ENCODE data around the gene GRAPL.
"Not testable (repeated sequence)": the region's sequence is repeated elsewhere in the genome, so short reads cannot be mapped to it uniquely, and the experiment has no call there.

GRAPL gene

DNA sequence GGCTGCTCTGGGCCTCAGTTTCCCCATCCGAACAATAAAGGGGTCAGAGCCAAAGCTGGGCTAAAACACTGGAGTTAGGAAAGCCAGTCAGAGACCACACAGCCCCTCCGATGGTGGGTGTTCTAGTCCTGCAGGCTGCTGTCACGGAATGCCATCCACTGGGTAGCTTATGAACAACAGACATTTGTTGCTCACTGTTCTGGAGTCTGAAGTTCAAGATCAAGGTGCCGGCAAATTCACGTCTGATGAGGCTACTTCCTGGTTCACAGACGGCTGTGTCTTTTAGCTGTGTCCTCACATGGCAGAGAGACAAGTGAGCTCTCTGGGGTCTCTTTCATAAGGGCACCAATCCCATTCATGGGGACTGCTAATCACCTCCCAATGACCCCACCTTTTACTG is 9.2 kb downstream of the GRAPL start:
- not testable (repeated sequence) for H3K27ac ChIP-seq (ENCODE audit: low read length, poor library complexity, severe bottlenecking); H3K4me3 ChIP-seq (ENCODE audit: insufficient read depth in 1 of 2, low read depth in 1 of 2, low read length in 2 of 2)

GRCh38 chr17:19137959-19138358 is 10.6 kb downstream of the GRAPL start:
- no CpG with 5 or more reads among the region's 6 CpGs for WGBS
- not testable (repeated sequence) for H2BK120ac ChIP-seq (ENCODE audit: low read depth, low read length); H2BK15ac ChIP-seq (ENCODE audit: low read depth, poor library complexity, severe bottlenecking); H3K4me1 ChIP-seq (ENCODE audit: control insufficient read depth, insufficient read depth, low read depth, low read length); H2BK12ac ChIP-seq (ENCODE audit: low read length in 2 of 2); H4K91ac ChIP-seq (ENCODE audit: low read length); H2AFZ ChIP-seq (ENCODE audit: low read depth, low read length); H3K36me3 ChIP-seq (ENCODE audit: control insufficient read depth in 1 of 2, insufficient read depth in 2 of 2, low read depth in 1 of 2, low read length in 2 of 2); H4K8ac ChIP-seq (ENCODE audit: low read length); H3K79me1 ChIP-seq (replicated peaks; ENCODE audit: low read length, poor library complexity, severe bottlenecking); H2BK5ac ChIP-seq (ENCODE audit: low read depth, low read length, poor library complexity, severe bottlenecking); H3K4me2 ChIP-seq (ENCODE audit: low read length, poor library complexity, severe bottlenecking); H3K14ac ChIP-seq (ENCODE audit: low read length in 2 of 2); H3K27me3 ChIP-seq (ENCODE audit: control insufficient read depth in 1 of 2, insufficient read depth in 1 of 2, low read length in 2 of 2); H3K4me3 ChIP-seq (ENCODE audit: insufficient read depth in 1 of 2, low read depth in 1 of 2, low read length in 2 of 2); H2AK5ac ChIP-seq (ENCODE audit: low read length, severe bottlenecking); H3K9ac ChIP-seq (ENCODE audit: low read length); H3K18ac ChIP-seq (ENCODE audit: low read depth in 1 of 2, low read length in 2 of 2); H3K27ac ChIP-seq (ENCODE audit: low read length, poor library complexity, severe bottlenecking); H3K9me3 ChIP-seq (ENCODE audit: control insufficient read depth, low read length); H3K23ac ChIP-seq (ENCODE audit: low read length in 2 of 2); H3K4ac ChIP-seq (ENCODE audit: low read depth in 1 of 2, low read length in 2 of 2); DNase-seq

More for the DNA sequence above, 9.2 kb downstream of the GRAPL start:
- H3K79me1 ChIP-seq (replicated peaks; ENCODE audit: low read length, poor library complexity, severe bottlenecking); H3K4me1 ChIP-seq (ENCODE audit: control insufficient read depth, insufficient read depth, low read depth, low read length); H3K36me3 ChIP-seq (ENCODE audit: control insufficient read depth in 1 of 2, insufficient read depth in 2 of 2, low read depth in 1 of 2, low read length in 2 of 2); H2BK120ac ChIP-seq (ENCODE audit: low read depth, low read length); H2BK12ac ChIP-seq (ENCODE audit: low read length in 2 of 2); H3K9me3 ChIP-seq (ENCODE audit: control insufficient read depth, low read length); H2BK5ac ChIP-seq (ENCODE audit: low read depth, low read length, poor library complexity, severe bottlenecking); H4K91ac ChIP-seq (ENCODE audit: low read length); H4K8ac ChIP-seq (ENCODE audit: low read length); H3K27me3 ChIP-seq (ENCODE audit: control insufficient read depth in 1 of 2, insufficient read depth in 1 of 2, low read length in 2 of 2); H3K18ac ChIP-seq (ENCODE audit: low read depth in 1 of 2, low read length in 2 of 2); H2AK5ac ChIP-seq (ENCODE audit: low read length, severe bottlenecking); H3K9ac ChIP-seq (ENCODE audit: low read length); H3K14ac ChIP-seq (ENCODE audit: low read length in 2 of 2); H3K23ac ChIP-seq (ENCODE audit: low read length in 2 of 2); H2AFZ ChIP-seq (ENCODE audit: low read depth, low read length); H2BK15ac ChIP-seq (ENCODE audit: low read depth, poor library complexity, severe bottlenecking); DNase-seq; H3K4ac ChIP-seq (ENCODE audit: low read depth in 1 of 2, low read length in 2 of 2); H3K4me2 ChIP-seq (ENCODE audit: low read length, poor library complexity, severe bottlenecking): not testable (repeated sequence)
- WGBS: no CpG with 5 or more reads among the region's 6 CpGs

- WGBS: no CpG with 5 or more reads among the region's 30 CpGs
- H2BK15ac ChIP-seq (ENCODE audit: low read depth, poor library complexity, severe bottlenecking); H3K18ac ChIP-seq (ENCODE audit: low read depth in 1 of 2, low read length in 2 of 2); H3K4ac ChIP-seq (ENCODE audit: low read depth in 1 of 2, low read length in 2 of 2); H3K9me3 ChIP-seq (ENCODE audit: control insufficient read depth, low read length); H4K8ac ChIP-seq (ENCODE audit: low read length); H3K14ac ChIP-seq (ENCODE audit: low read length in 2 of 2); H2BK12ac ChIP-seq (ENCODE audit: low read length in 2 of 2); H2BK5ac ChIP-seq (ENCODE audit: low read depth, low read length, poor library complexity, severe bottlenecking); H2AK5ac ChIP-seq (ENCODE audit: low read length, severe bottlenecking); DNase-seq; H3K36me3 ChIP-seq (ENCODE audit: control insufficient read depth in 1 of 2, insufficient read depth in 2 of 2, low read depth in 1 of 2, low read length in 2 of 2); H3K4me1 ChIP-seq (ENCODE audit: control insufficient read depth, insufficient read depth, low read depth, low read length); H2BK120ac ChIP-seq (ENCODE audit: low read depth, low read length); H3K4me3 ChIP-seq (ENCODE audit: insufficient read depth in 1 of 2, low read depth in 1 of 2, low read length in 2 of 2); H3K27me3 ChIP-seq (ENCODE audit: control insufficient read depth in 1 of 2, insufficient read depth in 1 of 2, low read length in 2 of 2); H4K91ac ChIP-seq (ENCODE audit: low read length); H3K9ac ChIP-seq (ENCODE audit: low read length); H3K79me1 ChIP-seq (replicated peaks; ENCODE audit: low read length, poor library complexity, severe bottlenecking); H3K23ac ChIP-seq (ENCODE audit: low read length in 2 of 2); H3K4me2 ChIP-seq (ENCODE audit: low read length, poor library complexity, severe bottlenecking); H3K27ac ChIP-seq (ENCODE audit: low read length, poor library complexity, severe bottlenecking); H2AFZ ChIP-seq (ENCODE audit: low read depth, low read length): not testable (repeated sequence)
These were observed 14.2 kb downstream of the GRAPL start for GRCh38 chr17:19141366-19142155.

DNA sequence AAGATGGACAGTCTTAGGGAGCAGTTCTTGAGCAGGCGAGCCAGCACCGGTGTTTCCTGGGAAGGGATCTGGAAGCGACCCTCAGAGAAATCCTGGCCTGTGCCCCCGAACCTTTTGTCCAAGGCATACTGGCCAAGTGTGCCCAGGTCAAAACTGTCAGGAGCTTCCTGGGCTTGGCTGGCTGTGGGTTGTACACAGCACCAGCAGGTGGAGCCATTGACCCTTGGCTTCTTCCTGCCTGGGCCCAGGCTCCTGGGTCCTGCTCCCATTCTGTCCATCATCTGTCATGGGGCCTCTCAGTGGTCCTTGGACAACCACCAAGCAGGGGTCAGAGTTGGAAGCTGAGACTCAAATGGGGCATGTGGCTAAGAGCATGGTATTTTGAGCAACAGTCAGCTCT is 15.0 kb downstream of the GRAPL start:
- H3K27ac ChIP-seq (ENCODE audit: low read length, poor library complexity, severe bottlenecking); H2AFZ ChIP-seq (ENCODE audit: low read depth, low read length); H3K4me2 ChIP-seq (ENCODE audit: low read length, poor library complexity, severe bottlenecking); H3K23ac ChIP-seq (ENCODE audit: low read length in 2 of 2); H2AK5ac ChIP-seq (ENCODE audit: low read length, severe bottlenecking); H3K4me1 ChIP-seq (ENCODE audit: control insufficient read depth, insufficient read depth, low read depth, low read length); H3K9me3 ChIP-seq (ENCODE audit: control insufficient read depth, low read length); H4K91ac ChIP-seq (ENCODE audit: low read length); H4K8ac ChIP-seq (ENCODE audit: low read length); DNase-seq; H2BK120ac ChIP-seq (ENCODE audit: low read depth, low read length); H3K36me3 ChIP-seq (ENCODE audit: control insufficient read depth in 1 of 2, insufficient read depth in 2 of 2, low read depth in 1 of 2, low read length in 2 of 2); H3K4me3 ChIP-seq (ENCODE audit: insufficient read depth in 1 of 2, low read depth in 1 of 2, low read length in 2 of 2); H3K18ac ChIP-seq (ENCODE audit: low read depth in 1 of 2, low read length in 2 of 2); H3K79me1 ChIP-seq (replicated peaks; ENCODE audit: low read length, poor library complexity, severe bottlenecking); H2BK5ac ChIP-seq (ENCODE audit: low read depth, low read length, poor library complexity, severe bottlenecking); H3K9ac ChIP-seq (ENCODE audit: low read length); H3K4ac ChIP-seq (ENCODE audit: low read depth in 1 of 2, low read length in 2 of 2); H2BK12ac ChIP-seq (ENCODE audit: low read length in 2 of 2); H3K27me3 ChIP-seq (ENCODE audit: control insufficient read depth in 1 of 2, insufficient read depth in 1 of 2, low read length in 2 of 2); H2BK15ac ChIP-seq (ENCODE audit: low read depth, poor library complexity, severe bottlenecking); H3K14ac ChIP-seq (ENCODE audit: low read length in 2 of 2): not testable (repeated sequence)
- no CpG with 5 or more reads among the region's 4 CpGs for WGBS

Data from mesenchymal stem cell (in vitro differentiated cells and primary cell).